ENCODE data around the gene DMRTC2.

The DMRTC2 gene

GRCh38 chr19:41894350-41894749, 49.5 kb downstream of the DMRTC2 start:
- DNase-seq: no peak

GRCh38 chr19:41895745-41896580, 51.1 kb downstream of the DMRTC2 start:
- no peak for DNase-seq

GRCh38 chr19:41896581-41896942, 51.7 kb downstream of the DMRTC2 start:
- DNase-seq: no peak

GRCh38 chr19:41897181-41897580, 52.3 kb downstream of the DMRTC2 start:
- DNase-seq: no peak

- DNase-seq: no peak
These were observed 53.0 kb downstream of the DMRTC2 start for GRCh38 chr19:41897820-41898219.

- DNase-seq: no peak
These were observed 53.4 kb downstream of the DMRTC2 start for GRCh38 chr19:41898235-41898634.
